Trophoblast cell (in vitro differentiated cells and primary cell): ENCODE data around the gene GHRH.

Source experiments
- DNase-seq, 2 donors: peaks; one replicate each; pipeline ENCODE4 v3.0.0-alpha.2; 2016
- H2AFZ ChIP-seq: 2 replicates; pipeline ENCODE4 v1.6.1; 2013; ENCODE audit warnings: low read length, moderate library complexity, mild to moderate bottlenecking; ENCODE audit not compliant: insufficient read depth, poor library complexity
- H2AK5ac ChIP-seq: 2 replicates; pipeline ENCODE4 v1.6.1; 2013; ENCODE audit warnings: mild to moderate bottlenecking, low read length
- H2BK120ac ChIP-seq: 2 replicates; pipeline ENCODE4 v1.6.1; 2013; ENCODE audit warnings: low read length, mild to moderate bottlenecking, moderate library complexity; ENCODE audit not compliant: insufficient read depth, poor library complexity
- H2BK12ac ChIP-seq: 2 replicates; pipeline ENCODE4 v1.6.1; 2013; ENCODE audit warnings: mild to moderate bottlenecking, low read length, moderate library complexity
- H2BK5ac ChIP-seq: 2 replicates; pipeline ENCODE4 v1.6.1; 2013; ENCODE audit warnings: low read length, low read depth, moderate library complexity, mild to moderate bottlenecking; ENCODE audit not compliant: poor library complexity
- H3K14ac ChIP-seq: 2 replicates; pipeline ENCODE4 v1.6.1; 2013; ENCODE audit warnings: mild to moderate bottlenecking, low read length
- H3K18ac ChIP-seq: 2 replicates; pipeline ENCODE4 v1.6.1; 2013; ENCODE audit warnings: mild to moderate bottlenecking, low read length
- H3K23ac ChIP-seq: 2 replicates; pipeline ENCODE4 v1.6.1; 2013; ENCODE audit warnings: low read length
- H3K27ac ChIP-seq: 2 replicates; pipeline ENCODE4 v1.5.1; 2013; ENCODE audit warnings: low read depth, mild to moderate bottlenecking, inconsistent platforms, low read length, moderate library complexity
- H3K27me3 ChIP-seq: 2 replicates; pipeline ENCODE4 v1.6.1; 2013; ENCODE audit warnings: inconsistent platforms, mild to moderate bottlenecking, low read length, moderate library complexity; ENCODE audit not compliant: insufficient read depth
- H3K36me3 ChIP-seq, 2 experiments: 1 replicate in 1 of 2; 2 replicates in 1 of 2; pipeline ENCODE4 v1.6.1; 2013; ENCODE audit warnings: low read length in 2 of 2, mild to moderate bottlenecking in 2 of 2, moderate library complexity in 1 of 2; ENCODE audit not compliant: insufficient read depth in 2 of 2, control insufficient read depth in 1 of 2
- H3K4ac ChIP-seq: 2 replicates; pipeline ENCODE4 v1.6.1; 2013; ENCODE audit warnings: low read depth, mild to moderate bottlenecking, low read length, moderate library complexity
- H3K4me1 ChIP-seq, 2 experiments: 1 replicate in 1 of 2; 2 replicates in 1 of 2; pipeline ENCODE4 v1.6.1; 2013; ENCODE audit warnings: low read length in 2 of 2, mild to moderate bottlenecking in 2 of 2, moderate library complexity in 1 of 2; ENCODE audit not compliant: insufficient read depth in 2 of 2, control insufficient read depth in 1 of 2
- H3K4me2 ChIP-seq: 2 replicates; pipeline ENCODE4 v1.6.1; 2013; ENCODE audit warnings: inconsistent platforms, mild to moderate bottlenecking, low read length, moderate library complexity
- H3K4me3 ChIP-seq: 2 replicates; pipeline ENCODE4 v1.5.1; 2013; ENCODE audit warnings: mild to moderate bottlenecking, low read depth, low read length, inconsistent platforms
- H3K79me1 ChIP-seq: one replicate; pipeline ENCODE4 v1.6.1; 2013; ENCODE audit warnings: low read length
- H3K79me2 ChIP-seq: 2 replicates; pipeline ENCODE4 v1.6.1; 2013; ENCODE audit warnings: low read length, mild to moderate bottlenecking; ENCODE audit not compliant: control insufficient read depth, insufficient read depth, poor library complexity
- H3K9ac ChIP-seq: 2 replicates; pipeline ENCODE4 v1.6.1; 2013; ENCODE audit warnings: mild to moderate bottlenecking, low read length
- H3K9me3 ChIP-seq: 2 replicates; pipeline ENCODE4 v1.6.1; 2013; ENCODE audit warnings: low read depth, mild to moderate bottlenecking, control low read depth, inconsistent platforms, low read length; ENCODE audit not compliant: insufficient read depth
- H4K12ac ChIP-seq: 2 replicates; pipeline ENCODE4 v1.6.1; 2013; ENCODE audit warnings: low read depth, mild to moderate bottlenecking, low read length, moderate library complexity
- H4K8ac ChIP-seq: 2 replicates; pipeline ENCODE4 v1.6.1; 2013; ENCODE audit warnings: low read depth, mild to moderate bottlenecking, low read length, moderate library complexity
- H4K91ac ChIP-seq: one replicate; pipeline ENCODE4 v1.6.1; 2013; ENCODE audit warnings: low read depth, mild to moderate bottlenecking, low read length, moderate library complexity
- WGBS: extraction: QIAGEN DNeasy Blood & Tissue Kit; methylation state at CpG from one replicate; pipeline ENCODE4 v1.1.7; 2013; ENCODE audit warnings: missing lambda C conversion rate; ENCODE audit not compliant: insufficient read length, insufficient coverage; ENCODE audit errors: extremely low coverage; 5-methylcytosine and 5-hydroxymethylcytosine counted together

The GHRH gene

DNA sequence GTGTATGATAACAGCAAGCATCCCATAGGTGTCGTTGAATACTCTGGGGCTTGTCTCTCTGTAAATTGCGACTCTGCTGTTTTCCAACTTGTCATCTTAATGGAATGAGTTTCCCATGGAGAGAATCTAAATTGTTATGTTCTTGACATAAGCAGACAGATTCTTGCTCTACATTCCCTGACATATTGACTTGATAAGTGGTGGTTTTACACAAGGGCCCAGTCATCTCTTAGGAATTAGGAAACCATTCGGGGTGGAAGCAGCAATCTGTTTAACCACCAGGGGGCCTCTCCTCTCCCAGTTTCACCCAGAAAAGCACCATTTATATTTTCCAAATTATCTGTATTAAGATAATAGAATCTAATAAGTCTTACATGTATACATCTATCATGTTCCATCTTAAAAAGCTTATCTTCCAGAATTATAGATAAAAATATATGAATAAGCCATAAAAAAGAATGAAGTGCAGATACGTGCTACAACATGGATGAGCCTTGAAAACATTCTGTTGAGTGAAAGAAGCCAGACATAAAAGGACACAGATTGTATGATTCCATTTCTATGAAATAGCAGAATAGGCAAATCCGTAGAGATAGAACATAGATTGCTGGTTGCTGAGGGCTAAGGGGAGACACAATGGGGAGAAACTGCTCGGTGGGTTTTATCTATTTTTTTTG lies 59.2 kb downstream of the GHRH start:
- Histone ChIP-seq H3K9ac (no peak overlapping the region), H3K27me3 (no peaks in the 10 kb centered on the region), H2BK5ac (no peak overlapping the region), H2BK120ac (no peak overlapping the region), H3K9me3 (no peaks in the 10 kb centered on the region), H3K4me3 (no peak overlapping the region), H3K18ac (no peak overlapping the region), H3K79me2 (no peaks in the 10 kb centered on the region), H3K4me1 (no peaks in the 10 kb centered on the region), H3K4me2 (no peak overlapping the region), H3K14ac (no peak overlapping the region), H3K4ac (no peak overlapping the region), H2AFZ (no peak overlapping the region), H3K36me3 (peaks cover 38 to 58% of the 10 kb centered on the region in 2 experiments), H4K8ac (no peak overlapping the region), H3K27ac (peak overlapping the region; percentile 18), H3K23ac (no peak overlapping the region), H2AK5ac (no peak overlapping the region), H3K79me1 (peaks cover 3% of the 10 kb centered on the region), H4K91ac (no peak overlapping the region), H4K12ac (no peak overlapping the region), H2BK12ac (no peak overlapping the region)
- no CpG with 5 or more reads among the region's 6 CpGs for WGBS
- DNase-seq = peak; percentile 81 to 95

DNA sequence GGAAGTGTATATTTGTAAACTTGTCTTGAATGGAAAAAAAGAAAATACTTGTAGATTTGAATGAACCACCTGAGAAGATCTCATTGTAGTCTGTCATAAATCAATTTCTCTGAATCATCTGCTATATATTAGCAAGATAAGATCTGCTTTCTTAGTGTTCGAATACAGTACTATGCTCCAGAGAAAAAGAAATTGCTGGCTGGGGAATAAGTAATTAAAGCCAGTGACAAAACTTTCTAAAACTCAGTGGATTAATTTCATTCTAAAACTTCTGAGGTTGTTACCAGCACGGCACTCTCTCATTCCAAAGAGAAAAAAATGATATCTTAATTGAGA lies 59.8 kb downstream of the GHRH start:
- H3K9ac ChIP-seq = no peak overlapping the region
- no peak overlapping the region for H3K18ac ChIP-seq
- H3K9me3 ChIP-seq = no peaks in the 10 kb centered on the region
- peaks cover 3% of the 10 kb centered on the region for H3K79me1 ChIP-seq
- H3K4ac ChIP-seq = no peak overlapping the region
- H3K79me2 ChIP-seq = peaks cover 2% of the 10 kb centered on the region
- H3K27ac ChIP-seq = peak overlapping the region; percentile 18
- H2AK5ac ChIP-seq = no peak overlapping the region
- H2AFZ ChIP-seq = no peak overlapping the region
- H3K4me1 ChIP-seq = no peaks in the 10 kb centered on the region
- H3K4me2 ChIP-seq = no peak overlapping the region
- H4K91ac ChIP-seq = no peak overlapping the region
- H2BK120ac ChIP-seq = no peak overlapping the region
- no peak overlapping the region for H4K8ac ChIP-seq
- H3K14ac ChIP-seq = no peak overlapping the region
- H2BK5ac ChIP-seq = no peak overlapping the region
- H4K12ac ChIP-seq = no peak overlapping the region
- H3K23ac ChIP-seq = no peak overlapping the region
- H2BK12ac ChIP-seq = no peak overlapping the region
- no peaks in the 10 kb centered on the region for H3K27me3 ChIP-seq
- no CpG with 5 or more reads among the region's 2 CpGs for WGBS
- H3K4me3 ChIP-seq = no peak overlapping the region
- peaks cover 37 to 59% of the 10 kb centered on the region in 2 experiments for H3K36me3 ChIP-seq
- DNase-seq = no peak
